KMS-11 (cell line): Measurements from ENCODE around the gene SHROOM2.
"Not testable (repeated sequence)": the region's sequence is repeated elsewhere in the genome, so short reads cannot be mapped to it uniquely, and the experiment has no call there.

Experiments used
- H2AFZ ChIP-seq: fragments of 200-600 bp; sonication (generic); 2 replicates; pipeline ENCODE4 v1.6.1; 2016; ENCODE audit warnings: antibody characterized with exemption, mixed run types, low read depth
- H3K27ac ChIP-seq: fragments of 200-600 bp; sonication (generic); 2 replicates; pipeline ENCODE4 v1.6.1; 2016; ENCODE audit warnings: mild to moderate bottlenecking, mixed run types
- H3K27me3 ChIP-seq: fragments of 200-600 bp; sonication (generic); 2 replicates; pipeline ENCODE4 v1.6.1; 2017; ENCODE audit warnings: mild to moderate bottlenecking, low read depth, mixed run types, moderate library complexity; ENCODE audit not compliant: insufficient read depth
- H3K36me3 ChIP-seq: fragments of 200-600 bp; sonication (generic); 2 replicates; pipeline ENCODE4 v1.6.1; 2017; ENCODE audit warnings: mild to moderate bottlenecking, mixed run types; ENCODE audit not compliant: insufficient read depth
- H3K4me1 ChIP-seq: fragments of 200-600 bp; sonication (generic); 2 replicates; pipeline ENCODE4 v1.6.1; 2016; ENCODE audit warnings: mild to moderate bottlenecking, low read depth, mixed run types; ENCODE audit not compliant: poor library complexity, severe bottlenecking
- H3K4me2 ChIP-seq: fragments of 200-600 bp; sonication (generic); 2 replicates; pipeline ENCODE4 v1.7.0; 2016; ENCODE audit warnings: mild to moderate bottlenecking, mixed run types
- H3K4me3 ChIP-seq: fragments of 200-600 bp; sonication (generic); IDR thresholded peaks from 2 replicates; pipeline ENCODE4 v1.6.1; 2017; ENCODE audit warnings: low read depth, low read length, mixed read lengths; ENCODE audit not compliant: insufficient read depth
- H3K79me2 ChIP-seq: fragments of 200-600 bp; sonication (generic); 2 replicates; pipeline ENCODE4 v1.6.1; 2016; ENCODE audit warnings: low read depth, mixed run types; ENCODE audit not compliant: insufficient read depth
- H3K9ac ChIP-seq: fragments of 200-600 bp; sonication (generic); 2 replicates; pipeline ENCODE4 v1.6.1; 2016; ENCODE audit warnings: mild to moderate bottlenecking, mixed run types
- H4K20me1 ChIP-seq: fragments of 200-600 bp; sonication (generic); 2 replicates; pipeline ENCODE4 v1.6.1; 2016; ENCODE audit warnings: mild to moderate bottlenecking, mixed run types; ENCODE audit not compliant: insufficient read depth
- CTCF ChIP-seq: fragments of 200-600 bp; sonication (generic); conservative IDR thresholded peaks from 2 replicates; pipeline ENCODE4 v1.6.1; 2017; ENCODE audit warnings: low read depth, mild to moderate bottlenecking, antibody characterized with exemption, low read length, moderate library complexity, mixed read lengths

SHROOM2 gene

GRCh38 chrX:9805956-9806355, 19.7 kb downstream of the SHROOM2 start:
- Histone ChIP-seq H3K9ac (no peak overlapping the region), H3K4me1 (no peaks in the 10 kb centered on the region), H3K36me3 (no peaks in the 10 kb centered on the region), H4K20me1 (no peaks in the 10 kb centered on the region), H3K4me3 (no peak overlapping the region), H3K27ac (no peak overlapping the region), H3K4me2 (no peak overlapping the region), H3K79me2 (no peaks in the 10 kb centered on the region), H2AFZ (no peak overlapping the region), H3K27me3 (no peaks in the 10 kb centered on the region)
- TF ChIP-seq CTCF: no peak

- Histone ChIP-seq H3K4me1 (no peaks in the 10 kb centered on the region), H3K4me2 (no peak overlapping the region), H3K79me2 (no peaks in the 10 kb centered on the region), H3K9ac (no peak overlapping the region), H3K36me3 (no peaks in the 10 kb centered on the region), H3K27ac (no peak overlapping the region), H4K20me1 (no peaks in the 10 kb centered on the region), H3K4me3 (no peak overlapping the region), H2AFZ (no peak overlapping the region), H3K27me3 (no peaks in the 10 kb centered on the region)
- TF ChIP-seq CTCF: no peak
These were observed 21.3 kb downstream of the SHROOM2 start for GRCh38 chrX:9807355-9808182.

GRCh38 chrX:9809876-9810275, 23.6 kb downstream of the SHROOM2 start:
- H3K79me2 ChIP-seq, H4K20me1 ChIP-seq, H3K27ac ChIP-seq, H3K27me3 ChIP-seq, H3K4me1 ChIP-seq, H3K4me3 ChIP-seq, H3K36me3 ChIP-seq, H2AFZ ChIP-seq, H3K4me2 ChIP-seq, H3K9ac ChIP-seq: not testable (repeated sequence)

- H3K4me3 ChIP-seq, H3K27ac ChIP-seq, H3K4me1 ChIP-seq, H3K79me2 ChIP-seq, H4K20me1 ChIP-seq, H3K36me3 ChIP-seq, H3K27me3 ChIP-seq, H3K4me2 ChIP-seq, H2AFZ ChIP-seq, H3K9ac ChIP-seq: not testable (repeated sequence)
These were observed 24.9 kb downstream of the SHROOM2 start for GRCh38 chrX:9811086-9811485.

- no peaks in the 10 kb centered on the region for H3K79me2 ChIP-seq
- no peaks in the 10 kb centered on the region for H4K20me1 ChIP-seq
- H3K27me3 ChIP-seq: no peaks in the 10 kb centered on the region
- H3K9ac ChIP-seq: no peak overlapping the region; the same call in 1 of the 2 replicates
- H2AFZ ChIP-seq: no peak overlapping the region
- peaks cover 22% of the 10 kb centered on the region for H3K4me1 ChIP-seq
- H3K4me2 ChIP-seq: peak overlapping the region; percentile 62
- TF ChIP-seq CTCF: no peak
- H3K4me3 ChIP-seq: no peak overlapping the region
- no peaks in the 10 kb centered on the region for H3K36me3 ChIP-seq
- H3K27ac ChIP-seq: no peak overlapping the region
These were observed 30.0 kb downstream of the SHROOM2 start for GRCh38 chrX:9816084-9816700.
